OCI-LY7 (cell line): ENCODE measurements around the gene SNAPC5.

Source experiments
- CTCF ChIP-seq: fragments of 200-600 bp; sonication (generic); conservative IDR thresholded peaks from 2 replicates; pipeline ENCODE4 v1.5.1; 2014; ENCODE audit warnings: mild to moderate bottlenecking, antibody characterized with exemption, low read length, moderate library complexity, mixed read lengths
- EZH2phosphoT487 ChIP-seq: fragments of 200-600 bp; sonication (generic); IDR thresholded peaks from 2 replicates; pipeline ENCODE4 v1.6.1; 2018; ENCODE audit warnings: low read depth, borderline replicate concordance, mild to moderate bottlenecking, mixed run types, antibody characterized with exemption, low read length, moderate library complexity, mixed read lengths

GRCh38 chr15:66452971-66453580 lies 44.5 kb downstream of the SNAPC5 start:
- TF ChIP-seq CTCF (no peak), EZH2phosphoT487 (no peak)
